GM12801 (cell line): ENCODE measurements around the gene LRFN2.

Source experiments
- CTCF ChIP-seq: IDR thresholded peaks from one replicate; pipeline ENCODE4 v1.5.1; 2011; ENCODE audit warnings: control low read depth; ENCODE audit not compliant: insufficient read length; ENCODE audit errors: extremely low read depth

The LRFN2 gene

GRCh38 chr6:40342723-40343122 is 244.4 kb downstream of the LRFN2 start:
- TF ChIP-seq CTCF, result no peak

- no peak for TF ChIP-seq CTCF
These were observed 245.4 kb downstream of the LRFN2 start for GRCh38 chr6:40341726-40342125.
